Measurements from ENCODE around the gene WDR27.

DNA sequence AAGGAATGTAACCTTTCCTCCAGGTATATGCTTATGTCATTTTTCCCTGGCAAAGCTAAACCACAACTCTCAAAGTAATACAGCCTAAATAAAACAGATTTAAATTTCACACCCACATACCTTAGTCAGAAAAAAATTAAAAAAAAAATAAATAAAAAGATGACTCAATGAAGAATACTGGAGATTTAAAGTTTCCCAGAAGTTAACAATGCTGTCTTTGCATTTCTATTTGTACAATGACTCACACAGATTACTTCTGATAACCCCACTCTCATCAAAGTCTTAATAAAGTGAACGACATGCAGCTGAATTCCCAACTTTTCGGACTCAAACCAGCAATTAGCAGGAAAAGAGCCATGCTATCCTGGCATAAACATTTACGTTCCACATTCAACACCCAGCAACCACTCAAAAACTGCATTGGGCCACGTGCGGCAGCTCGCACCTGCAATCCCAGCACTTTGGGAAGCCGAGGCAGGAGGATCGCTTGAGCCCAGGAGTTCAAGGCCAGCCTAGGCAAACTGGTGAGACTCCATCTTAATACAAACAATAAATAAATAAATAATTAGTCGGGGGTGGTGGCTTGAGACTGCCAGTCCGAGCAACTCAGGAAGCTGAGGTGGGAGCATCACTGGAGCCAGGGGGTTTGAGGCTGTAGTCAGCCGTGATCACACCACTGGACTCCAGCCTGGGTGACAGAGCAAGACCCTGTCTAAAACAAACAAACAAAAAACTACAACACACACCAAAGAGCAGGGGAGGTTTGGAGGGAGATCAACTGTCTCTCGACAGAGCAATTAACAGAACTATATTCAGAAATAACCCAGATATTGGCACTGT is 130.5 kb downstream of the WDR27 start:
- TF ChIP-seq, protein P1, sequence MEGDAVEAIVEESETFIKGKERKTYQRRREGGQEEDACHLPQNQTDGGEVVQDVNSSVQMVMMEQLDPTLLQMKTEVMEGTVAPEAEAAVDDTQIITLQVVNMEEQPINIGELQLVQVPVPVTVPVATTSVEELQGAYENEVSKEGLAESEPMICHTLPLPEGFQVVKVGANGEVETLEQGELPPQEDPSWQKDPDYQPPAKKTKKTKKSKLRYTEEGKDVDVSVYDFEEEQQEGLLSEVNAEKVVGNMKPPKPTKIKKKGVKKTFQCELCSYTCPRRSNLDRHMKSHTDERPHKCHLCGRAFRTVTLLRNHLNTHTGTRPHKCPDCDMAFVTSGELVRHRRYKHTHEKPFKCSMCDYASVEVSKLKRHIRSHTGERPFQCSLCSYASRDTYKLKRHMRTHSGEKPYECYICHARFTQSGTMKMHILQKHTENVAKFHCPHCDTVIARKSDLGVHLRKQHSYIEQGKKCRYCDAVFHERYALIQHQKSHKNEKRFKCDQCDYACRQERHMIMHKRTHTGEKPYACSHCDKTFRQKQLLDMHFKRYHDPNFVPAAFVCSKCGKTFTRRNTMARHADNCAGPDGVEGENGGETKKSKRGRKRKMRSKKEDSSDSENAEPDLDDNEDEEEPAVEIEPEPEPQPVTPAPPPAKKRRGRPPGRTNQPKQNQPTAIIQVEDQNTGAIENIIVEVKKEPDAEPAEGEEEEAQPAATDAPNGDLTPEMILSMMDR (IDR thresholded peaks at IDR 0.05): no peak
- TF ChIP-seq POLR2A (IDR thresholded peaks at IDR 0.05): no peak
